ENCODE data around the gene PDZD11. TPM values are rescaled to one million over a fixed set of nuclear protein-coding genes. Genes with fewer than 3 reads are reported as not detected.

The PDZD11 gene
- total and polyA plus RNA-seq, 2 donors (not counting 3 experiments of a cell fraction or from before 2014, with no cell fraction given) = 45.6 to 76.0 TPM

DNA sequence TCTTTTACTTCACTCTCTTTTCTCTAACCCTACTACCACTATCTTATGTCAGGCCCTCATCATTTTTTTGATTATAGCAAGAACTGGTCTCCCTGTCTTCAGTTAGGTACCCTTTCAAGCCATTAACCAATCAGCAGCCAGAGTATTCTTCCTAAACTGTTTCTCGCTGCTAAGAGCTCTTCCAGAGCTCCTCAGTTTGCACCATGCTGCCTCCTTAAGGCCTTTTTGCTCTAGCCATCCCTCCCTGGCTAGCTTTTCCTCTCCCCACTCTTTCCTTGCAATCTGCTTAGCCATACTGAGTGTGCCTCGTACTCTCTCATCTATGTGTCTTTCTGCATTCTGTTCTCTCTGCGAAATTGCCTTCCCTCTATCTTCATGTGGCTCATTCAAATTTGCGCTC is 33.1 kb upstream of the PDZD11 start:
- Histone ChIP-seq H3K79me2 (ENCODE audit: control insufficient read depth, insufficient read depth, low read length) (peaks cover 14% of the 10 kb centered on the region), H4K20me1 (replicated peaks; ENCODE audit: control insufficient read depth, extremely low read depth, insufficient read depth, low read length) (no peaks in the 10 kb centered on the region), H3K9me3 (replicated peaks; ENCODE audit: control insufficient read depth, insufficient read depth, low read length) (no peaks in the 10 kb centered on the region), H3K27me3 (ENCODE audit: control insufficient read depth in 2 of 2, insufficient read depth in 2 of 2, low read length in 2 of 2) (no peaks in the 10 kb centered on the region), H3K36me3 (ENCODE audit: control insufficient read depth in 2 of 2, extremely low read depth in 1 of 2, insufficient read depth in 2 of 2, low read length in 2 of 2) (no peaks in the 10 kb centered on the region), H3K9me1 (replicated peaks; ENCODE audit: control insufficient read depth, extremely low read depth, insufficient read depth, low read length) (no peaks in the 10 kb centered on the region), H3K4me1 (ENCODE audit: control insufficient read depth, extremely low read depth, insufficient read depth, low read length) (no peaks in the 10 kb centered on the region), H2AFZ (ENCODE audit: low read depth, low read length) (no peak overlapping the region), H3K27ac (ENCODE audit: insufficient read depth, low read depth, low read length) (no peak overlapping the region), H3K4me2 (ENCODE audit: insufficient read depth, low read length) (no peak overlapping the region), H3K4me3 (replicated peaks in 1 of 3; ENCODE audit: insufficient read depth in 1 of 3, low read depth in 1 of 3, low read length in 3 of 3) (no peak overlapping the region), H3K9ac (replicated peaks; ENCODE audit: extremely low read depth, insufficient read depth, low read length) (no peak overlapping the region)
- intact Hi-C loops (cut with micrococcal nuclease) (no loop called here), dilution Hi-C loops (cut with MboI; ENCODE audit: extremely low pct_ligation_motif_present, low sequenced_read_pairs) (no loop called here)
- no TSS peak for BruUV-seq (replicated peaks)
- no peak for TF ChIP-seq MYC (IDR thresholded peaks at IDR 0.05; ENCODE audit: low read depth, low read length)
- TF ChIP-seq MAX (IDR thresholded peaks at IDR 0.05; ENCODE audit: insufficient read depth, insufficient read length) = no peak
- TF ChIP-seq GATA2 (IDR thresholded peaks at IDR 0.05; ENCODE audit: insufficient read depth, insufficient read length, low read depth, low read length) = no peak
- no peak for TF ChIP-seq POLR2AphosphoS5 (IDR thresholded peaks at IDR 0.05; ENCODE audit: insufficient read depth, low read depth, low read length)
- no peak for TF ChIP-seq EZH2 (IDR thresholded peaks at IDR 0.05; ENCODE audit: borderline replicate concordance, low read depth, low read length, severe bottlenecking)
- TF ChIP-seq FOS (IDR thresholded peaks at IDR 0.05; ENCODE audit: borderline replicate concordance, insufficient read depth, low read length) = no peak
- no peak for TF ChIP-seq POLR2A (IDR thresholded peaks at IDR 0.05; ENCODE audit: low read depth, low read length)
- TF ChIP-seq CTCF (IDR thresholded peaks at IDR 0.05; ENCODE audit: extremely low read depth in 1 of 2, insufficient read depth in 1 of 2, low read depth in 1 of 2, low read length in 2 of 2) = no peak
- TF ChIP-seq JUN (IDR thresholded peaks at IDR 0.05; ENCODE audit: borderline replicate concordance, insufficient read depth, insufficient read length, low read depth) = no peak
- ChIA-PET POLR2A (no interaction called here), CTCF (no interaction called here)
- FAIRE-seq (no peak), DNase-seq (ENCODE audit: low read depth, low spot score) (peak; percentile 1)
